ENCODE data around the gene MIPEP. TPM values are rescaled to one million over a fixed set of nuclear protein-coding genes. Genes with fewer than 3 reads are reported as not detected.
A peak's percentile ranks its signal among the peaks of the same experiment; 100 is the strongest.

Gene MIPEP
- total RNA-seq, 1 donor from 2014 or later: 15.7 TPM

DNA sequence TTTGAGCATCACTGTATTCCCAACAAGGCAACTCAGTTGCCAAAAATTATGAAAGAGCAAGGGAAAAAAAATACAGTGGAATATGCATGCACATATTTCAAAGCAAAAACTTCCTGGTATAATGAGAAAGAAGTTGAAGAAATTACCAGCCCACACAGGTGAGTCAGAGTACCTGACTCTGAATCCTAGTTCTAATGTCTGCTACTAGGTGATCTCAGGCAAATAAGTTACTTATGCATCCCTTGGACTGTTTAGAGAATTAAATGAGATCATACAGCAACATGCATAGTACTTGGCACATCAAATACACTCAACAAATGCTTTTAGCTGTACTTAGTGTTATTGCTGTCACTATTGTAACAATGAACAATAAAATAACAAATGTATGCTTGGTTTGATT, 144.9 kb downstream of the MIPEP start:
- no peak overlapping the region for H3K4me3 ChIP-seq (ENCODE audit: low read depth, low read length)
- no peak for DNase-seq (ENCODE audit: low read depth)
- TF ChIP-seq, protein P1, sequence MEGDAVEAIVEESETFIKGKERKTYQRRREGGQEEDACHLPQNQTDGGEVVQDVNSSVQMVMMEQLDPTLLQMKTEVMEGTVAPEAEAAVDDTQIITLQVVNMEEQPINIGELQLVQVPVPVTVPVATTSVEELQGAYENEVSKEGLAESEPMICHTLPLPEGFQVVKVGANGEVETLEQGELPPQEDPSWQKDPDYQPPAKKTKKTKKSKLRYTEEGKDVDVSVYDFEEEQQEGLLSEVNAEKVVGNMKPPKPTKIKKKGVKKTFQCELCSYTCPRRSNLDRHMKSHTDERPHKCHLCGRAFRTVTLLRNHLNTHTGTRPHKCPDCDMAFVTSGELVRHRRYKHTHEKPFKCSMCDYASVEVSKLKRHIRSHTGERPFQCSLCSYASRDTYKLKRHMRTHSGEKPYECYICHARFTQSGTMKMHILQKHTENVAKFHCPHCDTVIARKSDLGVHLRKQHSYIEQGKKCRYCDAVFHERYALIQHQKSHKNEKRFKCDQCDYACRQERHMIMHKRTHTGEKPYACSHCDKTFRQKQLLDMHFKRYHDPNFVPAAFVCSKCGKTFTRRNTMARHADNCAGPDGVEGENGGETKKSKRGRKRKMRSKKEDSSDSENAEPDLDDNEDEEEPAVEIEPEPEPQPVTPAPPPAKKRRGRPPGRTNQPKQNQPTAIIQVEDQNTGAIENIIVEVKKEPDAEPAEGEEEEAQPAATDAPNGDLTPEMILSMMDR (conservative IDR thresholded peaks at IDR 0.05; ENCODE audit: low read depth, low read length): no peak

DNA sequence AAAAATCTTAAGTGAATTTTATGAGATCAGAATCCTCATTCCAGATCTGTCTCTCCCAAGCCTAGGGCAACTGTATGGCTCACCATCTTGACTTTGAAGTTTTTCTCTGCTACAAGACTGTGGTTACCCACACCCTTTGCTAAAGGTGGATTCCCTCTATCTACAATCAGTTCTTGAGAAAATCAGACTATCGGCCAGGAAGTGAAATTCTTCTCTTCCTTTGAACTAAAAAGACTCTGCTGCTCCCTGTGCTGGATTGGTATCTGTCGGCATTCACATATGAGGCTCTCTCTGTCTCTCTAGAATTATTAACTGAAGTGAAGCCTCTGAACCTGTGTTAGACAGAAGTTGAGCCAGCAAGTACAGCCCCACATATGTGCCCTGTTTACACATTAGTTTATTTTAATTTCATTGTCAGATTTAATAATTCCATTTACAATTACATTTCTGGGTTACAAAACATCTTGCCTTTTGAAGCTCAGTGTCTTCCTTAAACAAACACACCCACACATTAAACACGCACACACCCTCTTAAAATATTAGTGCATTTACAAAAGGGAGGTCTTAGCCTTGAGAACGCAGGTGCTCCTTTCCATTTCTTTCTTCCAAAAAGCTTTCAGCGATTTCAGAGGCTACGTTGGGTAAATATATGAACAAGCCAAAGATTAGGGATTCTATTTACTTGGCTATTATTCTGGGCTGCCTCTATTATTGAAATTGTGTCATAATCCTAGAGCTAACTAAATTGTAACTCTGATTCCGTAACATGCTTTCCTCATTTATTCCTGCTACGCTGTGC, 145.7 kb downstream of the MIPEP start:
- DNase-seq (ENCODE audit: low read depth): no peak
- no peak overlapping the region for H3K4me3 ChIP-seq (ENCODE audit: low read depth, low read length)

DNA sequence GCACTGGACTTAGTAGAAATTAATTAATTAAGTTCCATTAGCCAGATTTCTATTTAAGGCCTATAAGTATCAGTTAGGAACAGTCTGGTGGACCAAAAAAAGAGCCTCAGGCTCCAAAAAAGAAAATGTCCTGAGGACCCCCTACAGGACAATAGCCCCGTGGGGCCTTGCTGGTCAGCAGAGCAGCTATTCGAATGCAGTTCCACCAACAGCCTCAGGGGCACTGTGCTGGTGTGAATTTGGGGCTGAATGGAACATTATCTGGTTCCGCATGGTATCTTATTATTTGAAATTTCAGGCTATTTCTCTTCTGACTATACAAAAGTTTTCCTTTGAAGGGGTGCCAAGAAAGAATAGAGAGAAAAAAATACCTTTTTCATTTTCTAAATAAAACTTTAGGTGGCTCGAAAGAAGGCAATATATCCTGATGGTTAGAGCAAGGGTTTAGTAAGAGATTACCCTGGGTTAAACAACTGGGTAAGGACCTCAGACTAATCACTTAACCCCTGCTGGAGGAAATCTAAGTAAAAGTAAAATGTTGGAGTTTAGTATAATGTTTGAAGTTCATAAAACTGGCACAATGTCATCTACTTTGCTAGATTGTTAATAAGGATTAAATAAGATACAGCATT, 147.2 kb downstream of the MIPEP start:
- no peak for DNase-seq (ENCODE audit: low read depth)
- no peak overlapping the region for H3K4me3 ChIP-seq (ENCODE audit: low read depth, low read length)
- TF ChIP-seq, protein P1 (conservative IDR thresholded peaks at IDR 0.05; ENCODE audit: low read depth, low read length): peak; percentile 55

More for the DNA sequence above, 145.7 kb downstream of the MIPEP start:
- TF ChIP-seq, protein P1 (conservative IDR thresholded peaks at IDR 0.05; ENCODE audit: low read depth, low read length): no peak

DNA sequence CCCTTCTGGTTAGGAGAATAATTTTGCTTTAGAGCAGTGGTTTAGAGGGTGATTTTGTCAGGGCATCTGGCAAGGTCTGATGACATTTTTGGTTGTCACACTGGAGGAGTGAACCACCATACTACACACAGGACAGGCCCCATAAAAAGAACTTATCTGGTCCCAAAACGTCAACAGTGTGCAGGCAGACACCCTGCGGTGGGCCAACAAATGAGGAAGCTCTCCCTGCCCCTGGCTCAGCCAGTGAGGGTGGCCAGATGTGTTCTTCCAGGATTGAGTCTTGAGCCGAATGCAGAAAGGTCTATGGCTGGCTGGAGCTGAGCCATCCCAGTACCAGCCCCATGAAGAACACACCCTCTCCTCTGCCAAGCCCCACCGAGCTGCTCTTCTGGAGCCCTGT, 149.2 kb downstream of the MIPEP start:
- TF ChIP-seq, protein P1 (conservative IDR thresholded peaks at IDR 0.05; ENCODE audit: low read depth, low read length): no peak
- no peak for DNase-seq (ENCODE audit: low read depth)
- H3K4me3 ChIP-seq (ENCODE audit: low read depth, low read length): no peak overlapping the region

DNA sequence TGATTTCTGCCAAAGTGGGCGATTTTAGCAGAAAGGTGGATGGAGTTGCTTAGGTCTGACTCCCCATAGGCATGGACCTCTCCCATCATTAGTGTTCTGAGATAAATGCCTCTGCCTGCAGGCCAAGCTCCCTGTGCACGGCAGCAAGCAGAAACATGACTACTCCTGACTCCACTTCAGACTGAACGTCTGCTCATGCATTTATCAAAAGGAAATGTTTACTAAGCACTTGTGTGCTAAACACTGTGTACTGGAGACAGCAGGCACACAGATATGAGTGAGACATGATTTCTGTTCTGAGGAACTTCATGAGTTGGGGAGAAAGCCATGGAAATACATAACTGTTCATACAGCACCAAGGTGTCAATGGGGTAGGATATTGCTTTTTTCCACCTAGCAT, 149.6 kb downstream of the MIPEP start:
- no peak for DNase-seq (ENCODE audit: low read depth)

DNA sequence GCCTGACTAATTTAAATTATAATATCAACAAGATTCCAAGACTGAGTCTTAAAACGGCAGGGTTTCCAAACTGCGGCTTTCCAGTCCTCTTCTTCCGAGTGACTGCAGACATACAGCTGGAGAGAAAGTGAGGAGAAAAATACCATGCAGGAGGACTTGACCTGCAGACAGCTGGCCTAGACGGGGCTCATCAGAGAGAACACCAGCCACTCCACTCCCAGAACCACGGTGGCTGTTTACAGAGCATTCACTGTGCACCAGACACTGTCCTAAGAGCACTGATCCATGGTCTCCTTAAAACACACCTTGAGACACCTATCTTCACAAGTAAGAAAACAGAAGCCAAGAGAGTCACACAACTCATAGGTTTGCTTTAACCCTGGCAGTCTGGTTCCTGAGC, 152.7 kb downstream of the MIPEP start:
- no peak for DNase-seq (ENCODE audit: low read depth)
- TF ChIP-seq, protein P1 (conservative IDR thresholded peaks at IDR 0.05; ENCODE audit: low read depth, low read length): no peak
- H3K4me3 ChIP-seq (ENCODE audit: low read depth, low read length): no peak overlapping the region

More for the DNA sequence above, 149.6 kb downstream of the MIPEP start:
- TF ChIP-seq, protein P1 (conservative IDR thresholded peaks at IDR 0.05; ENCODE audit: low read depth, low read length): no peak
- H3K4me3 ChIP-seq (ENCODE audit: low read depth, low read length): no peak overlapping the region
